ENCODE results near the gene B3GNT2.

GRCh38 chr2:62195421-62196277, at the start of gene B3GNT2:
- TF ChIP-seq, protein P1, sequence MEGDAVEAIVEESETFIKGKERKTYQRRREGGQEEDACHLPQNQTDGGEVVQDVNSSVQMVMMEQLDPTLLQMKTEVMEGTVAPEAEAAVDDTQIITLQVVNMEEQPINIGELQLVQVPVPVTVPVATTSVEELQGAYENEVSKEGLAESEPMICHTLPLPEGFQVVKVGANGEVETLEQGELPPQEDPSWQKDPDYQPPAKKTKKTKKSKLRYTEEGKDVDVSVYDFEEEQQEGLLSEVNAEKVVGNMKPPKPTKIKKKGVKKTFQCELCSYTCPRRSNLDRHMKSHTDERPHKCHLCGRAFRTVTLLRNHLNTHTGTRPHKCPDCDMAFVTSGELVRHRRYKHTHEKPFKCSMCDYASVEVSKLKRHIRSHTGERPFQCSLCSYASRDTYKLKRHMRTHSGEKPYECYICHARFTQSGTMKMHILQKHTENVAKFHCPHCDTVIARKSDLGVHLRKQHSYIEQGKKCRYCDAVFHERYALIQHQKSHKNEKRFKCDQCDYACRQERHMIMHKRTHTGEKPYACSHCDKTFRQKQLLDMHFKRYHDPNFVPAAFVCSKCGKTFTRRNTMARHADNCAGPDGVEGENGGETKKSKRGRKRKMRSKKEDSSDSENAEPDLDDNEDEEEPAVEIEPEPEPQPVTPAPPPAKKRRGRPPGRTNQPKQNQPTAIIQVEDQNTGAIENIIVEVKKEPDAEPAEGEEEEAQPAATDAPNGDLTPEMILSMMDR (IDR thresholded peaks at IDR 0.05), result no peak
- TF ChIP-seq EZH2 (IDR thresholded peaks at IDR 0.05; ENCODE audit: borderline replicate concordance, insufficient read depth, low read depth, low read length, poor library complexity, severe bottlenecking), result no peak

Data from B cell (primary cell).